OCI-LY7 (cell line): Measurements from ENCODE around the gene HIF1AN. TPM values are rescaled to one million over a fixed set of nuclear protein-coding genes. Genes with fewer than 3 reads are reported as not detected.

Source experiments
- BruUV-seq: library from RNA; stranded (reverse); fragments of 400-500 nt; replicated peaks from 2 replicates; lab custom pipeline; 2021; lab: Mats Ljungman, UMichigan
- CTCF ChIA-PET: fragments of 300-600 bp; sonication (Branson Sonifier 250); formaldehyde crosslinking; loops from one replicate; lab custom pipeline; 2022; ENCODE audit warnings: antibody characterized with exemption; ENCODE audit not compliant: unreplicated experiment; lab: Charles Lee
- POLR2A ChIA-PET: fragments of 300-600 bp; sonication (Branson Sonifier 250); formaldehyde crosslinking; loops from one replicate; lab custom pipeline; 2022; ENCODE audit warnings: antibody characterized with exemption; lab: Charles Lee
- DNase-seq: peaks from one replicate; pipeline ENCODE4 v3.0.0-alpha.2; 2015; ENCODE audit warnings: low spot score
- H2AFZ ChIP-seq: fragments of 200-600 bp; sonication (generic), shearing (Covaris generic); 2 replicates; pipeline ENCODE4 v1.6.1; 2014; ENCODE audit warnings: mild to moderate bottlenecking, antibody characterized with exemption, low read length, moderate library complexity
- H3K27ac ChIP-seq: fragments of 200-600 bp; sonication (generic); 2 replicates; pipeline ENCODE4 v1.5.1; 2014; ENCODE audit warnings: mixed run types, low read depth, mild to moderate bottlenecking, moderate library complexity, low read length, inconsistent platforms; ENCODE audit not compliant: poor library complexity, severe bottlenecking
- H3K36me3 ChIP-seq: fragments of 200-600 bp; sonication (generic); 2 replicates; pipeline ENCODE4 v1.6.1; 2014; ENCODE audit warnings: mild to moderate bottlenecking, antibody characterized with exemption, low read length, moderate library complexity, mixed read lengths; ENCODE audit not compliant: insufficient read depth
- H3K4me1 ChIP-seq: fragments of 200-600 bp; sonication (generic); 2 replicates; pipeline ENCODE4 v1.5.1; 2014; ENCODE audit warnings: mild to moderate bottlenecking, low read length; ENCODE audit not compliant: insufficient read depth, poor library complexity, severe bottlenecking
- H3K4me2 ChIP-seq: fragments of 200-600 bp; sonication (generic); 2 replicates; pipeline ENCODE4 v1.6.1; 2014; ENCODE audit warnings: mild to moderate bottlenecking, low read length
- H3K4me3 ChIP-seq: fragments of 200-600 bp; sonication (generic); 2 replicates; pipeline ENCODE4 v1.5.1; 2014; ENCODE audit warnings: mild to moderate bottlenecking, low read depth, low read length; ENCODE audit not compliant: poor library complexity, severe bottlenecking
- H3K79me2 ChIP-seq: fragments of 200-600 bp; sonication (generic); 2 replicates; pipeline ENCODE4 v1.6.1; 2016; ENCODE audit warnings: low read depth, mild to moderate bottlenecking, low read length, moderate library complexity, mixed read lengths; ENCODE audit not compliant: insufficient read depth
- H3K9me2 ChIP-seq: fragments of 200-600 bp; sonication (generic); 2 replicates; pipeline ENCODE4 v1.6.1; 2016; ENCODE audit warnings: mild to moderate bottlenecking, low read length, mixed read lengths; ENCODE audit not compliant: insufficient read depth
- H3K9me3 ChIP-seq: fragments of 200-600 bp; sonication (generic); 2 replicates; pipeline ENCODE4 v1.6.1; 2014; ENCODE audit warnings: mild to moderate bottlenecking, mixed run types, low read length, mixed read lengths
- H4K20me1 ChIP-seq: fragments of 200-600 bp; sonication (generic); 2 replicates; pipeline ENCODE4 v1.6.1; 2014; ENCODE audit warnings: mild to moderate bottlenecking, antibody characterized with exemption, low read length, moderate library complexity, mixed read lengths; ENCODE audit not compliant: insufficient read depth
- CTCF ChIP-seq: fragments of 200-600 bp; sonication (generic); conservative IDR thresholded peaks from 2 replicates; pipeline ENCODE4 v1.5.1; 2014; ENCODE audit warnings: mild to moderate bottlenecking, antibody characterized with exemption, low read length, moderate library complexity, mixed read lengths
- EZH2phosphoT487 ChIP-seq: fragments of 200-600 bp; sonication (generic); IDR thresholded peaks from 2 replicates; pipeline ENCODE4 v1.6.1; 2018; ENCODE audit warnings: low read depth, borderline replicate concordance, mild to moderate bottlenecking, mixed run types, antibody characterized with exemption, low read length, moderate library complexity, mixed read lengths
- intact Hi-C: fragments of 100-400 bp; cut with micrococcal nuclease; formaldehyde crosslinking; loops from one replicate; pipeline ENCODE4 v1.10.0; 2022; ENCODE audit not compliant: unreplicated experiment
- total RNA-seq, 2 experiments: library from RNA; depleted of rRNA in 1 of 2; stranded (reverse); fragments of >200 nt in 1 of 2; shearing (Covaris generic) in 1 of 2; gene quantifications; 2 replicates each; pipeline ENCODE4 v1.2.3, GENCODE V29; 2014 to 2022

HIF1AN gene
- total RNA-seq, 2 experiments from 2014 or later, result 10.6 to 44.6 TPM

- CTCF ChIA-PET, result no interaction called here
- Histone ChIP-seq H3K36me3 (no peaks in the 10 kb centered on the region), H3K27ac (no peak overlapping the region), H3K9me3 (no peaks in the 10 kb centered on the region), H4K20me1 (no peaks in the 10 kb centered on the region), H3K79me2 (no peaks in the 10 kb centered on the region), H3K4me2 (no peak overlapping the region), H3K9me2 (no peaks in the 10 kb centered on the region), H2AFZ (no peak overlapping the region), H3K4me1 (no peaks in the 10 kb centered on the region), H3K4me3 (no peak overlapping the region)
- intact Hi-C loops, result no loop called here
- BruUV-seq, result no TSS peak
- TF ChIP-seq CTCF (no peak), EZH2phosphoT487 (no peak)
- DNase-seq, result no peak
- POLR2A ChIA-PET, result no interaction called here
Measured at GRCh38 chr10:100575585-100576281, 40.0 kb downstream of the HIF1AN start.

GRCh38 chr10:100576282-100576635 is 40.5 kb downstream of the HIF1AN start:
- Histone ChIP-seq H3K36me3 (no peaks in the 10 kb centered on the region), H3K79me2 (no peaks in the 10 kb centered on the region), H3K27ac (no peak overlapping the region), H3K4me1 (no peaks in the 10 kb centered on the region), H3K9me2 (no peaks in the 10 kb centered on the region), H2AFZ (no peak overlapping the region), H3K9me3 (no peaks in the 10 kb centered on the region), H3K4me2 (no peak overlapping the region), H4K20me1 (no peaks in the 10 kb centered on the region), H3K4me3 (no peak overlapping the region)
- intact Hi-C loops, result no loop called here
- no peak for DNase-seq
- TF ChIP-seq EZH2phosphoT487 (no peak), CTCF (no peak)
- BruUV-seq, result no TSS peak
- ChIA-PET CTCF (no interaction called here), POLR2A (interaction anchor here (0.6 kb wide), 1 partner anchor 38 kb away, joined by 5 read pairs; no protein-coding TSS in a partner anchor)

GRCh38 chr10:100579261-100580090 is 43.7 kb downstream of the HIF1AN start:
- Histone ChIP-seq H3K4me1 (no peaks in the 10 kb centered on the region), H3K4me3 (no peak overlapping the region), H3K36me3 (no peaks in the 10 kb centered on the region), H3K4me2 (no peak overlapping the region), H4K20me1 (no peaks in the 10 kb centered on the region), H3K9me3 (no peaks in the 10 kb centered on the region), H3K9me2 (no peaks in the 10 kb centered on the region), H3K79me2 (no peaks in the 10 kb centered on the region), H2AFZ (no peak overlapping the region), H3K27ac (no peak overlapping the region)
- intact Hi-C loops, result no loop called here
- no peak for TF ChIP-seq EZH2phosphoT487
- TF ChIP-seq CTCF, result no peak
- no TSS peak for BruUV-seq
- ChIA-PET POLR2A (no interaction called here), CTCF (no interaction called here)
- DNase-seq, result no peak
